ENCODE data around the gene SRRD.

DNA sequence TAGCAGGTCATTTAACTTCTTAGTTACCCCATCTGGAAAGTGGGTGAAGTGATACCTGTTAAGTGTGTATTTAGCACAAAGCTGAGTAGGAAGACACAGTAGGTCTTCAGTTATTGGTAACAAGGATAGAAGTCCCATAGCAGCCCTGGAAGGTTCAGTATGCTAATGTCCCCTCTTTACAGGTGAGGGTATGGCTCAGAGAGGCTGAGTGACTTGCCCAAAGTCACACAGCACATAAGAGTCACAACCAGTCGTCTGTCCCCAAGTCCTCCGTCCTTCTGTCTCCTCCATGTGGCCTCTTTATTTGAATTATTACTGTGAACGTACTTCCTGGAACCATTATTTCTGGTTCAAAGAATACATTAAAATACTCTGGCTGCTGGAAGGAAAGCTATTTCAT lies 44.1 kb upstream of the SRRD start:
- TF ChIP-seq, protein P1, sequence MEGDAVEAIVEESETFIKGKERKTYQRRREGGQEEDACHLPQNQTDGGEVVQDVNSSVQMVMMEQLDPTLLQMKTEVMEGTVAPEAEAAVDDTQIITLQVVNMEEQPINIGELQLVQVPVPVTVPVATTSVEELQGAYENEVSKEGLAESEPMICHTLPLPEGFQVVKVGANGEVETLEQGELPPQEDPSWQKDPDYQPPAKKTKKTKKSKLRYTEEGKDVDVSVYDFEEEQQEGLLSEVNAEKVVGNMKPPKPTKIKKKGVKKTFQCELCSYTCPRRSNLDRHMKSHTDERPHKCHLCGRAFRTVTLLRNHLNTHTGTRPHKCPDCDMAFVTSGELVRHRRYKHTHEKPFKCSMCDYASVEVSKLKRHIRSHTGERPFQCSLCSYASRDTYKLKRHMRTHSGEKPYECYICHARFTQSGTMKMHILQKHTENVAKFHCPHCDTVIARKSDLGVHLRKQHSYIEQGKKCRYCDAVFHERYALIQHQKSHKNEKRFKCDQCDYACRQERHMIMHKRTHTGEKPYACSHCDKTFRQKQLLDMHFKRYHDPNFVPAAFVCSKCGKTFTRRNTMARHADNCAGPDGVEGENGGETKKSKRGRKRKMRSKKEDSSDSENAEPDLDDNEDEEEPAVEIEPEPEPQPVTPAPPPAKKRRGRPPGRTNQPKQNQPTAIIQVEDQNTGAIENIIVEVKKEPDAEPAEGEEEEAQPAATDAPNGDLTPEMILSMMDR (conservative IDR thresholded peaks at IDR 0.05; ENCODE audit: low read length) = no peak
- TF ChIP-seq EZH2phosphoT487 (IDR thresholded peaks at IDR 0.05; ENCODE audit: borderline replicate concordance, low read depth, low read length) = no peak

All from OCI-LY7 (cell line).